Fibroblast of villous mesenchyme (primary cell): ENCODE measurements around the gene NES. TPM values are rescaled to one million over a fixed set of nuclear protein-coding genes. Genes with fewer than 3 reads are reported as not detected.

Experiments
- DNase-seq: peaks from one replicate; pipeline ENCODE4 v3.0.0-alpha.2; 2010; ENCODE audit warnings: low read depth
- H3K4me3 ChIP-seq: 2 replicates; pipeline ENCODE4 v1.5.1; 2011; ENCODE audit warnings: low read depth, mild to moderate bottlenecking, low read length
- CTCF ChIP-seq: IDR thresholded peaks from 2 replicates; pipeline ENCODE4 v1.5.1; 2012; ENCODE audit warnings: low read depth, mild to moderate bottlenecking, low read length; ENCODE audit not compliant: insufficient read depth
- total RNA-seq: library from RNA; depleted of rRNA; stranded (reverse); fragments of >200 nt; gene quantifications from 2 replicates; pipeline ENCODE4 v1.2.3, GENCODE V29; 2012

The NES gene
- total RNA-seq, 1 donor = 66.9 TPM

- DNase-seq = peak; percentile 37
- no peak for TF ChIP-seq CTCF
- H3K4me3 ChIP-seq = no peak overlapping the region
Observed at GRCh38 chr1:156663178-156663577, 14.0 kb downstream of the NES start.

GRCh38 chr1:156662800-156663055 lies 14.5 kb downstream of the NES start:
- TF ChIP-seq CTCF = no peak
- DNase-seq = no peak
- no peak overlapping the region for H3K4me3 ChIP-seq

GRCh38 chr1:156662005-156662799 lies 15.0 kb downstream of the NES start:
- TF ChIP-seq CTCF = no peak
- H3K4me3 ChIP-seq = no peak overlapping the region
- DNase-seq = peak; percentile 40

GRCh38 chr1:156660752-156661112 lies 16.5 kb downstream of the NES start:
- DNase-seq = no peak
- peak overlapping the region; percentile 32 for H3K4me3 ChIP-seq
- TF ChIP-seq CTCF = no peak

GRCh38 chr1:156659988-156660751 lies 17.0 kb downstream of the NES start:
- TF ChIP-seq CTCF = peak; percentile 99
- H3K4me3 ChIP-seq = peak overlapping the region; percentile 9
- peak; percentile 98 for DNase-seq

GRCh38 chr1:156659661-156659987 lies 17.6 kb downstream of the NES start:
- H3K4me3 ChIP-seq = no peak overlapping the region
- no peak for TF ChIP-seq CTCF
- DNase-seq = no peak
